RPMI8226 (cell line): ENCODE measurements around the gene STOML3.

Experiments used
- DNase-seq: peaks from one replicate; pipeline ENCODE4 v3.0.0-alpha.2; 2015

STOML3 gene

DNA sequence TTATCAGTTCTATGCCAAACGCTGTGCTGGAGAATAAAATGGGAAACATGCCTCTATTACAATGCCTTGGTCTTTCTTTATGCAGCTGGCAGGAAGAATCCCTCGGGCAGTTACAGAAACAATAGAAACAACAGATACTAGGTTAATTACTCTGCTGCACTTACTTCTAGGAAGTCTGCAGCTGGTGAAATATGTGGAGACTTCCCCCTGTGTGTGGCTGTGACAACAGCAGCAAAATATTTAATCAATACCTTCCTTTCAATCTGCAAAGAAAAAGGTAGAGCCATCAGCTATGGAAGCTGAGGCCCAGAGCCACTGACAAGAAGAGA, 9.9 kb downstream of the STOML3 start:
- DNase-seq, result no peak

DNA sequence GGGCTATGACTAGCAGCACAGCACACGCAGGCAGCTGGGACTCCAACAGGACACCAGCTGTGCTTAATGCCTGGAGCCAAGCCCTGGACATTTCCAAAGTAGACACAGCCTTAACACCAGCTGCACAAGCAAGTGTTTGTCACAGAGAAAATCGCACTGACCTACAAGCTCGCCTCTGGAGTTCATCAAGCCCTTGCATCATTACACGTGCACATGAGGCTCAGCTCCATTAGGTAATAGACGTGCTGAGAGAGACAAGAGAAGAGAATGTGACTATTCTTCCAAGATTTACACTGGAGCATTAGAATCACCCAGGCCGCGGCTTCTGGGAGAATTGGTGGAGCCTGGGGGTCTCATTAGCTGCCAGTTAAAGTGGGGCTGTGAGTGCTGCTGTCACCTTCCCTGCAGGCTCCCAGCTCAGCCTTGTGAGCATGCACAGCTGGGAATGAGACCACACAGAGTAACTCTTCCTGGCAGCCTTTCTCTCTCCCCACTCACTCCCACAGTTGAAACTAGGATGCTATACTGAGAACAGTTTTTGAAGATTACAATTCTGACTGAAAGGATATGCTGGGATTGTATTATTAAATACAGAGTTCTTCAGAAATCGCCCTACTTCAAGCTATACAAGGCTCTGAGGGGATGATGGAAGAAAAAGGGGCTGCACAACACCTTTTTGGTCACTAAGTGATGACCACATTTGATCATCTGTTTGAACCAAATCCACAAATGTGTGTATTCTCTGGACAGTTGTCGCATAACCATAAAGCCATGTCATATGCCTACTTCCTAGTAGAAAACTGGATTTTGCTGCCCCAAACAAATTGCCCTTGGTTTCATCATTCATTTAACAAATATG, 10.5 kb downstream of the STOML3 start:
- no peak for DNase-seq

DNA sequence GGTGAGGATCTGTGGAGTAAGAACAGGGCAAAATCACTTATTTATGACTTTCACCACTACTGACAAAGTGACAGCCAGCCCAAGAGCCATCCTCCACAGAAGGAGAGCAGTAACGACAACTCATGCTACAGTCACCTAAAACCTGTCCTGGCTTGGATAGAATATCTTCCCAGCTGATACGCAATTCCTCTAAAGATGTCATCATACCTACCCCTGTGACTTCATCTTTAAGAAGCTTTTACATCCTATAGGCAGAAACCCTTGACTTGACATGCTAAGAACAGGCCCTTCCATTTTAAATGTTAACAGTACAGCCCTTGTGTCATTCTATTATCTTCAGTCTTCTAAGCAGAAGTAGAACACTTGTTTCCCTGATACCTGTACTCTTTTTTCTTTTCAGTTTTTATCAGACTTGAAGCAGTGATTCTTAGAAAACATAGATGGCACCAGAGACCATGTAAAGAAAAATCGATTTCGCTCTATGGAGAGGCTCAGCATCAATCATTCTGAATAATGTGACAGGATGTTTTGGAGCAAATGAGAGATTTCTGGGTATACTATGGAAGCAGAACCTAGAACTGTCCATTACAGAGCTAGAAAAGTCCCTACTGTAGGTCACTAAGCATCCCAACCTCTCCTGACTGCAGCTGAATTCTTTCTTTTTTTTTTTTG, 20.1 kb downstream of the STOML3 start:
- no peak for DNase-seq

DNA sequence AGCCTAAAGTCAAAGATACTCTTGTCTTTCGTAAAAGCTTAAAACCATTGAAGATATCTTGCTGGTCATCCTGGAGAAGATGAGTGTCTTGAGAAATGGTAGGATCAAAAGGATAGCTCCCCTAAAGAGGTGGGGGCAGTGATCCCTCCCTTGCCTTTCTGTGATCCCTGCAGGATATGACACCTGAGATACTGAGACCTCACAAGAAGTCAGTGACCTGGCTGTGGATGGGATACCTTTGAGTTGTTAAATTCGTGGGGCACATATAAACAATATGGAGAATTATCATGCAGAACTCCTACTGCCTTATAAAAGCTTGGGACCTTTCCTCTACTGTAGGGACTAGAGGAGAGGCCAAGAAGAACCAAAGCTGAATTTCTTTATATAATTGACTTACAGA, 21.4 kb downstream of the STOML3 start:
- no peak for DNase-seq

DNA sequence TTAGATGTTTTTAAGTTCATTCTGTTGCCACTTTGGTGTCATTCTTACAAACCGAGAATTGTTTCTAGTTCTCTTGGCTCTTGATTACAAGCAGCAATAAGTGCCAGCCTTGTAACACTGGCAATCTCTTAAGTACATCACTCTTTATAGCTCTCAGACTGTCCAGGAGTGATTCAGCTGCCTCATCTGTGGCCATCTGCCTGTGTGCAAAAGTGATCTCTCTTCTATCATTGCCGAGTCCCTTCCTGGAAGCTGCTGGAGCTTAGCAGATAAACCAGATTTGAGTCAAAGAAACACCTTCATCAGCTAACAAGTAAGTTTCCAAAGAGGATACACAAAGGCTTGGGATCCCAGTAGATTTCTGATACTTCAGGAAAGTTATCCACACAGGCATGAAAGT, 23.2 kb downstream of the STOML3 start:
- no peak for DNase-seq

DNA sequence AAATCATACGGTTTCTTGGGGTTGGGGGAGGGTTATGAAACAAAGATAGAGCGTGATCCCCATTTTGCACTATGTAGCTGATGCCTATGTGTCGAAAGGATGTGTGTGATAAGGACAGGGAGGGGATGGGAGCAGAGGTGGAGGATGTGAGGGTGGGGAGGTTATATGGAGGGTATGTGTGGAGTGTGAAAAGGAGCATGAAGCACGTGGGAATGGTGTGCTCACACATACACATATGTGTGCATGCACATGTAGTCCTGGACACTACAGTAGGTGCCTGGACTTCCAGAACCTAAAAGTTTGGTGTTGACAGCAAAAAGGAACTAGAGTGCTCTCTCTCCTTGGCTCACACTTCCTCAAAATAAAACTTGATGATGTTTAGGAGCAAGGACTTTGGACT, 25.4 kb downstream of the STOML3 start:
- no peak for DNase-seq

DNA sequence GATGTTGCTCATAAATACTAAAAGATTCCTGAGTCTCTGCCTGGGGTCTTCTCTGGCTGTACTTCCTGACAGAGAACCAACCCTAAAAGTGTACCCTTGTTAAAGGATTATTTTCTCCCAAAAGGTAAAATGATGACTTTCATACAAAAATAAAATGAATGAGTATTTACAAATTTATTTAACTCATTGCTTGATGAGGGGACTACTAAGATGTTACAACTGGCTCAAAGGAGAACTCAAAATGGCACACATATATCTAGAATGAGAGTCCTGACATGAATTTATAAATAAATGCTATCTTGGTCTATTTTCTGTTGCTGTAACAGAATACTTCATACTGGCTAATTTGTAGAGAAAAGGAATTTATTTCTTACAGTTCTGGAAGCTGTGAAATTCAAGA, 30.5 kb downstream of the STOML3 start:
- DNase-seq, result no peak

DNA sequence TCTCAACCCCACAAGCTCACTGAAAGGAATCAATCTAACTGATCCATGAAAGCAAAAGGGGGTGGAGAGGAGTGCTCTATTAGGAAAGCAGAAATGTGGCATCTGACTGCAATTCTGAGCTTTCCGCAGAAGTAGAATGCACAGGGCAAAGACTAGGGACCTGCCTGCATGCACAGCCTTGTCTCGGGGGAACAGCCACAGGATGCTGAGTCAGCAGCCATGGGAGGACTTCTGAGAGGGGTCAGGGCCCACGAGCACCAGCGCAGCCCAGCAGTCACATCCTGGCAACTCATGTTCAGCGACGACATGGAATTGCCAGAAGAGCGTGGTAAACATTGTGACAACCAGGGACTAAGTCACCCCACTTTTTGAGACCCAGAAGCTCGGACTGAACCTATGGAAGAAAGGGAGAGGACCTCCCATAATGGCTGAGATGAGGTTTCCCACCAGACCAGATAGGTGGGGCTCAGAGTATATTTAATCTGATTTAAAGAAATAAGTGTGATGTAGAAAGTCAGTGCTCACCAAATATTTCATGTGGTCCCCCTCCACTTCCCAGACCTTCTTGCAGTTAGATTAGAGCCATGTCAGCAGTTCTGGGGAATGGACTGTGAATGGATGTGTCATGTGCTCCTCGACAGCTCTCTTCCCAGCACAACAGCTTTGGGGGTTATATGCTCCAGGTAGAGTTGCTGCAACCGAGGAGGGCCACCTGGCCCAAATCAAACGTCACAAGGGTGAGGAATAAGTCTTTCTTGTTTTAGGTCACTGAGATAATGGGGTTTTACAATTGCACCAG, 32.6 kb downstream of the STOML3 start:
- no peak for DNase-seq

DNA sequence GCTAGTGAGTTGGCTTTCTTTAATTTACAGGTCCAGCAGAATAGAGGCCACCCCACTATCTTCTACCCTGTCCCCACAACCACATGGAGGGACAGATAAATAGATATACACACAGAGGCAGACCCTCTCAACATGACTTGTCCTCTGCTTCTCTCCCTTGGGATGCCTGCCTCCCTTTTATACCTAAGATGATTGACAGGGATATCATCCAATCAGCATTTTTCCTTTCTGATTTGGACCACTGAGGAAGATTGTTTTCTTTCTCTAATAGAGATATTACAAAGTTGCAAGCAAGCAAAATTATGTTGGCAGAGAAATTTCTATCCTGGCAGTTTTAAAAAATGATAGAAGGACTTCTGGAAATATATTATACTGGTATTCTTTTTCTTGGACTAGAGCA, 35.8 kb downstream of the STOML3 start:
- no peak for DNase-seq

DNA sequence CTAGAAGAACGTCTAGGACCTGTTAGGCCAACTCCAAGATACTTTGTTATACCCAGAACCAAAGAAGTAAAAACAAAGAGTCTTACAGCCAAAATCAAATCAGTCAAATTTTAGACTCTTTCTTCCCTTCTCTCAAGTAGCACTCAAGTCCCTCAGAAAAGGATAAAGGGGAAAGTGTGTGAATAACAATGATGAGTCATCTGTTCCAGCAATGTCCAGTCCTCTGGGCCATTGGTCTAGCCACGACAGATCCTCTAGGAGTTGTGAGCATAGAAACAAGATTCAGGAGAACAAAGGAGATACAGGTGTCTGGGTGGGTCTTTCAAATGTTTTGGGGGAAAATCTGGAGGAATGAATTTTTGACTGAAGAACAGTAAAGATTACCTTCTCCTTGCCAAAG, 36.3 kb downstream of the STOML3 start:
- no peak for DNase-seq

DNA sequence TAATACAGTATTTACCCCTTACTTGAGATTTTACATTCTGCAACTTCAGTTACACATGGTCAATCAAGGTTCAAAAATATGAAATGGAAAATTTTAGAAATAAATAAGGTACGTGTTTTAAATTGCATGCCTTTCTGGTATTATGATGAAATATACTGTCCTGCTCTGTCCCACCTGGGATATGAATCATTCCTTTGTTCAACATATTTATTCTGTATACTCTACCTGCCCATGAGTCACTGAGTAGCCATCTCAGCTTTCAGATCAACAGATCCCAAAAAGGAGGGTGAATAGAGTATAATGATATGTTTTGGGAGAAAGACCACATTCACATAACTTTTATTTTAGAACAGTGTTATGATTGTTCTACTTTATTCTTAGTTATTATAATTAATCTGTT, 37.8 kb downstream of the STOML3 start:
- no peak for DNase-seq

DNA sequence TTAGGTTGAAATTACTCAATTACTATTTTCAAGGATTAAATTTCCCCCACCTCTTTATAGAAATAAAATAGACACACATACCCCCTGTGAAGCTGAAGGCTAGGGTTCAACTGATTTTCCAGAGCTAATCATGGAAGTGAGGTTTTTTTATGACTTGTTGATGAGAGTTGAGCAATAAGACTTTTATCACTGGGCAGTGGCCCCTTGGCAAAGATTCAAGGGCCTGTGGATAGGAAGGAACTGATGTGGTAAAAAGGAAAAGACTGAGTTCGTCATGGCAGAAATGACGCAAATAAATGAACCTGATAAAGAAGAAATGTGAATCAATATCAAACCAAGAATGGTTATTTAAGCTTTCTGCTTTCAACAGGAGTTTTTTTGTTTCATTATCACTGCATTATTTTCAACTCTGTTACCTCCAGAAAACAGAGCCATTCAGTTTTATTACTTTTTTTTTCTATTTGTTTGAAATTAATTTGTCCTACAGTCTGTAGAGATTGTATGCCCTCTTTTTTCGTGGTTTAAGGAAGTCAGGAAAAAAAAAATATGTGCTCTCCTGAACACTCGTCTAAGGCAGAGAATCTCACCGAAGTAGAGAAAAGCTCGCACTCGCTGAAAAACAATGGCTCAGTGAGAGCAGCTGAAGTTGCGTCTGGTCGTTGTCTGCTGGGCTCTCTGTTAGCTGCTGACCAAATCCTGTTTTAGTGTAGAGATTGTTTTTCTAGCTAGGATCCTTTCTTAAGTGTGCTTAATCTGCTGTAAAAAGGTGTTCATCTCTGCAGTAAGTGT, 38.9 kb downstream of the STOML3 start:
- DNase-seq, result no peak

DNA sequence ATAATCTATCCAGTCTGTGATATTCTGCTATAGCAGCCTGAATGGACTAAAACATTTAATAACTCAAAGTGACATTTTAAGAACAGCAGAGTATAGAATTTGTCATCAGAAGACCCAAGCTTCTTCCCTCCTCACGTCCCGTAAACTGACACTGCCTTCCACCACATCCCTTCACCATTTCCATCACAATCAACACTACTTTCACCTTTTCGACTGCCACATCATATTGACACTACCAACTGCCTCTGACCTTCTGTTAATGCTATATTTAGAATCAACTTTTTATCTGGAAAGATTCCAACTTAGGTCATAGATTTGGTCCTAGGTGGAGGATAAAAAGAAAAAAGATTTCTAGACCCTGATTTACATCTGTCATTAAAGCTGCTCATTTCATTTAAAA, 39.6 kb downstream of the STOML3 start:
- no peak for DNase-seq

DNA sequence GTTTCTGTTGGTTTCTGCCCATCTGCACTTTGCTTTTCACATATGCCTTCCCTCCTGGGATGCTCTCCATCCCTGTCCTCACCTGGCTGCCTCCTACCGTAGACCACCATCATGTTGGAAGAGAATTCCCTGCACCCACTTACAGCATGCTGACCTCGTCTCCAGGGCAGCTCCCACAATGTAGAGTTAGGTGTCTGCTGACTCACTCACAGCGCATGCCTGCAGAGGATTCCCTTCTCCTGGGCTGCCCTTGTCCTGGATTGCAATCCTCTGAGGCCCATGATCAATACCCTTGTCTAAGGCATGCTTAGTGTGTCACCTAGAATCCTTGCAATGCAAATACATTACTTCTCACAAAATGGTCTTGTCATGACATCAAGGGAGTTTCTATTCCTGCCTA, 43.6 kb downstream of the STOML3 start:
- no peak for DNase-seq

DNA sequence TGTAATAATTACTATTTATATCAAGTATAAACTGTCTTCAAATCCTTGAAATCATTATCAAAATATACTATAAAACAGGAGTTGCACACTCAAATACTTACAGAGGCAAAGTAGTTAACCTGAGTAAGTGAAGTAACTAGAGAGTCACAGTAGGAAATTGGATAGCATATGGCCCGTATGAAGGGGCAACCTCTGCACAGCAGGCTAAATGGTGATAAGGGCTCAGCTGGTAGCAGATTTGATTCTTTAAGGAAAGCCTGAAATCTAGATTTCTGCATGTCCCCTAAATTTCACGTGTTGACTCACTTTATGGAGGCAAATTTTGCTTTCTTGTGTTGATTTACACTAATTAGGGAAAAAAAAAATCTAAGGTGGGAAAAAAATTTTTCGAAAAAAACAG, 46.4 kb downstream of the STOML3 start:
- no peak for DNase-seq

DNA sequence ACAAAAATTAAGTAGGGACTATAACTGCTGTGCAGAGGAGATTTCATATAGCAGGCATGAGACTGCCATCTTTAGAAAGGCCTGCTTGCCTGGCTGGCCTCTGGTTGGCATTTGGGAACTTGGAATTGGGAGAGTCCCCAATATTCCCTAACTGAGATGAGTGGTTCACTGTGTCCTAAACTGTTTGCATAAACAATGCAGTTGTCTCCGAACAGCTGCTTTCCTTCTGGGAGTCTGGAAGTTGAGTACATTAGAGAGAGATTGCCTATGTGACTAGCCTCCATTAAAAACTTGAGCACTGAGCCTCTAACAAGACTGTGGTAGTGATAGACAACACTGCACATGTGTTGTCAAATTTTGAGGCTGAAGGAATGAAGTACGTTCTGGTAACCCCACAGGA, 47.4 kb downstream of the STOML3 start:
- no peak for DNase-seq

DNA sequence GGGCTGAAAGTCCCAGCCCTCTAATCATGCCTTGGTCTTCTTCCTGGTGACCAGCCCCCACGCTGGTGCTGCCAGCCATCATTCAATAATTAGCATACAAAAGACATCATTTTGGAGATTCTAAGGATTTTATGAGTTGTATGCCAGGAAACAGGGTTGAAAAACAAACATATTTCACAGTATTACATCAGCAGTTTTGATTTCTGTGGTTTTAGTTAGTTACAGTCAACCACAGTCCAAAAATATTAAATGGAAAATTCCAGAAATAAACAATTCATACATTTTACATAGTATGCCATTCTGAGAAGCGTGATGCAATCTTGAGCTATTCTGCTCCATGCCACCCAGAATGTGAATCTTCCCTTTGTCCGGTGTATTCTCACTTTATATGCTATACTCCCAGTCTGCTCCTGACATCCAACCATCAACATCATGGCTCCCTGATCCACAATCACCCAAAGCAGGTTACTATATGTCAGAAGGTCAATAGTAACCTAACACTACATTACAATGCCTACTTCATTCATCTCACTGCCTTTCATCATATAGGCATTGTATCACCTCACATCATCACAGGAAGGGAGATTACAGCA, 49.2 kb downstream of the STOML3 start:
- no peak for DNase-seq

DNA sequence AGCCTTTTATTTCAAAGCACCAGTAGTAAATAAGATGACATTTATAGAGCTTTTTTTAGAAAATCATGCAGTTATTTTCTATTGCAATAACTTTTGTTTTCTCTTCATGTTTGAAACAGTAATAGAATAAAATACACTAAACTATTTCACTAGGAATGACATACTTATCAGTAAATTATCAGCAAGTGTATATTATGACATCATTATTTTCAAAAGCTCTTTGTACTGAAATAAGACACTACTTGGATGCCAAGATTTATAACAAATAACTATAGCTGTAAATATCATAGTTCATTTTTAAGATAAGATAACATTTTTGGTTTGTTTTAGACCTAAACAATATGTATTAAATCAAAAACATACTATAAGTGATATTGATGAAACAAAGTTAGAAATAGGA, 56.8 kb downstream of the STOML3 start:
- DNase-seq, result no peak

DNA sequence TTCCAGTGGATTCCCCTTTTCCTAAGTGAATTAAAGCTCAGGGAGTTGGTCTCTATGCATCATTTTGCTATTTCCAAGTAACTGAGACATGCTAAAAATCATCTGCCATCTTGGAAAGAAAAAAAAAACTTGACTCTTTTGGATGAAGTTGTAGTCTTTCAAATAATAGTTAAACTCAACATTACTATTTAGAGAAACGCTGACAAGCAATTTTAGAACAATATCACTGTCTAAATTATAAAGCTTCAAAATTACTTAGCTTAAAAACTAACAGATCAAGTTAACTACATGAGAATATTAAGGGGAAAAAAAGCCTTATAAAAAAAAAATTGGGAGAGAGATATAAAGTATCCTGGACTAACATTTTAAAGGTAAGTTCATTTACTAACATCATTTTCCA, 68.5 kb downstream of the STOML3 start:
- DNase-seq, result no peak

DNA sequence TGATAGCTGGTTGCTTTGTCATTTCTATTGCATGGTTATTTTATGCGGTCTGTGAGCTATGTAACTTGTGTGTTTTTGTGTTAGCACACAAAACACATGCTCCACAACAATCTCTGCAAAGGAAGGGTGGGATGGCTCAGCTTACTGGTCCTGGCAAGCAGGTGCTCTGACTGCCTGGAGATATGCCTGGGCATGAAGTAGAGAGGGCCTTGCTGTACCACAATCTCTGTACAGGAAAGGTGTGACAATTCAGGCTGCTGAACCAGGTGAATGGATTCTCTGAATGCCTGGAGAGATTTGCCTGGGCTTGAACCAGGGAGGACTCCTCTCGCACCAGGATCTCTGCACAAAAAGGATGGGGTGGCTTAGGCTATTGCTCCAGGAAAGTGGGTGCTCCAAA, 69.5 kb downstream of the STOML3 start:
- DNase-seq, result no peak
